HG02610 (cell line): ENCODE measurements around the gene SMAD5.
A peak's percentile ranks its signal among the peaks of the same experiment; 100 is the strongest.

Source experiments
- ATAC-seq: cut with Tn5 transposase; IDR thresholded peaks from one replicate; pipeline ENCODE4 v1.9.1; 2021; ENCODE audit warnings: mild to moderate bottlenecking, moderate library complexity; ENCODE audit not compliant: unreplicated experiment

Gene SMAD5

DNA sequence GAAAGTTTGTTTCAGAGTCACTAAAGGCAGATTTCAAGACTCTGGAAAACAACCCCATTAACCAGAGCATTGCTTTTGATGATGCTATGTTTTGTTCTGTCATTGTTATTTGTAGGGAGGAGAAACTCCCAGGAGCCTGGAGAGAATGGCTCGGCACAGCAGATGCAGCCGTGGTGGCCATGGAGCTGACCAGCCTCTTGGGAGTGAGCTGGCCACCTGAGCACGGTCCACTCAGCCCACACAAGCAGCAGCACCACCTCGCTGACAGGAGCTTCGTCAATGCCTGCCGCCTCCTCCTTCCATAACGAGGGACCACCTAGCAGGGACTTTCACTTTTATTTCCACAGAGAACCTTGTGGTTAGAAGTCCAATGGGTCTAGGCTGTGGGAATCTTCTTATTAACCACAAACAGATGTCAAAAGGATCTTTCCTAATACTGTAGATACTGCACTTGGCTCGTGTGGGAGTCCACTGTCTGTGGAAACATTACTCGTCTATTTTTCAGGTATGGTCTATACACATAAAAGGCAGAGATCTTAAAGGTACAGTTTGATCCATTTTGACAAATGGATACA lies 81.4 kb downstream of the SMAD5 start:
- no peak for ATAC-seq

DNA sequence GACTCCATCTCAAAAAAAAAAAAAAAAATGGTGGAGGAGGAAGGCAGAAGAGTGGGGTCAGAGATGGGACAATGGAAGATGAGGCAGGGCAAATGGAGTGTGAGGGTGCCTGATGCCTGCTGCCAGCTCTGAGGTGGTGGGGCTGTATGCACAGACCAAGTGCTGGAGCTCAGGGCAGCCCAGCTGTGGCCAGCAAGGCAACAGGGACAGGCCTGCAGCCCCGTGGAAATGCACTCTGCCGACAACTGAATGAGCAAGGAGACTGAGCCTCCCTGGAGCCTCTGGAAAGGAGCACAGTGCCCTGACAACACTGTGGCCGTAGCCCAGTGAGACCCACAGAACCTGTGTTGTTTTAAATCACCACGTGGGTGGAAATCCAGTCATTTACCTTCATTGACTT lies 83.2 kb downstream of the SMAD5 start:
- no peak for ATAC-seq

- ATAC-seq = no peak
These were observed 83.6 kb downstream of the SMAD5 start for GRCh38 chr5:136216230-136216629.

DNA sequence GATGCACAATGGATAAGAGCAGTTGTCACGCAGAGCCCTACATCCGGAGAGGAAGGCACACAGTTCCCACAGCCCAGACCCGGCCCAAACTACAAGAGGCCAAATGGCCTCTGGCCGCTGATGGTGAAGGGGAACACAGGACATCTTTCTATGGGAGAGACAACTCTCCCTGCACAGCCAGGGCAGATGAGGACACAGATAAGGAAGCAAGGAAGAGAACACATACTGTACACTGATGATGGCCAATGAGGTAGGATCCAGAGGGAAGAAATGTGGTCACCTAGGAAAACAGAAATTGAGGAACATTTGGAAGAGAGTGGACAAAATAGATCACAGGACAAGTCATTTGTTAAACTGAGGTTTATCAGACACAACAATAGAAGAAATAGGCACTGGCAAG lies 88.7 kb downstream of the SMAD5 start:
- no peak for ATAC-seq

DNA sequence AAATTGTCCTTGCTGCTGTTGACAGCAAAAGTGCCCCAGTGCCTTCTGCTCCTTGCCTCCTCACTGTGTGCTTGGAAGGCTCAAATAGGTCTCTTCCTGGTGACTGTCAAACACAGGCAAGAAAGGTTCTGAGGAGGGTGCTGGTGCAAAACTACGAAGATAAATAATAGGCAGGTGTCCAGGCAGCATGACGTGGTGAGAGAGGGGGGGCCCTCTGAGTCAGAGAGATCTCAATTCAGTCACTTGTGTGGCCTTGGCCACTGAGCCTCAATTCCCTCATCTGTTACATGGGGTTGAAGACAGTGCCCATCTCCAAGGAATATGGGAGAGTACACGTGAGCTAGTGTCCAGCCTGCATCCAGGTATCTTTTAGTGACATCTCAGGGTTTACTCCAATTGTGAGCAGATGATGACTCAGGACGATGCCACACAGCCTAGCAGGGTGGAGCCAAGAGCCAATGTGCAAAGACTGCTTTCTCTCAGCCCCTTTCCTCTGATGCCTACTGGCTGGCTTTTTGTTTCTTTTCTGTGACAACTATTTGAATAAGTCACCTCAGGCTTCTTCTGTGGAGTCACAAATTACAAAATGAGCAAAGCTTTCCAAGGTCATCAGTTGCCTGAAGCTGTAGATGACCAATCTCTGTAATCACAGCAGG lies 90.1 kb downstream of the SMAD5 start:
- ATAC-seq = no peak

DNA sequence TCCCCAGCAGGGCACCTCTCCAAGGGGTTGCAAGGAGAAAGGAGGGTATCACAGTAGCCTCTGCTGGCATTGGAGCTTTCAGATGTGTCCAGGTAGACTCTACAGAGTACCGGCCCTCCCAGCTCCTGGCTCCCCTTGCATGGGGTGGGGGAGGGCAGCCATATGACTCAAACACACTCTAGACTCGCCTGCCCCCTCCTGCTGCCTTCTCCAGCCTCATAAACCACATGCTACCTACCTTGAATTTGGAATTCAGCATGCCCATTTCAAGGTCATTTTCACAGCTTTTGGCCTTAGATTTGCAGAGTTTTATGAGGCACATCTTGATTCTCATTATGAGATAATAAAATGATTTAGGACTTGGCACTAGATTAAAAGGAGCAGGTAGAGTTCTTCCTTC lies 93.2 kb downstream of the SMAD5 start:
- ATAC-seq = no peak

DNA sequence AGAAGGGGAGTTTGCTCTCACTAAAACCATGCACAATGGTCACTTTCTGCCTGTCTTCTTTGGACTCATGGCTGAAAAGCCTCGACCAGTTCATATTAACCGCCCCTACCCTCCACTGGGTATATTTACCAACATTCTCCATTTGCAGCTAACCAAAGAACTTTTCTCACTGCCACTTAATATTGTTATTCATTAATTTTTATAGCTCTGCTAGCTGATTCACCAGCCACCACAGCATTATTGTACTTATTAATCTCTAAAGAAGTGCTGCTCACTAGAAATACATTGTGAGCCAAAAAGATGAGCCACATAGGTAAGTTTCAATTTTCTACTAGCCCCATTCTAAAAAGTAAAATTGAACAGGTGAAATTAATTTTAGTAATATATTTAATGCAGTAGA lies 93.8 kb downstream of the SMAD5 start:
- ATAC-seq = no peak

- no peak for ATAC-seq
These were observed 95.6 kb downstream of the SMAD5 start for GRCh38 chr5:136228136-136228757.

DNA sequence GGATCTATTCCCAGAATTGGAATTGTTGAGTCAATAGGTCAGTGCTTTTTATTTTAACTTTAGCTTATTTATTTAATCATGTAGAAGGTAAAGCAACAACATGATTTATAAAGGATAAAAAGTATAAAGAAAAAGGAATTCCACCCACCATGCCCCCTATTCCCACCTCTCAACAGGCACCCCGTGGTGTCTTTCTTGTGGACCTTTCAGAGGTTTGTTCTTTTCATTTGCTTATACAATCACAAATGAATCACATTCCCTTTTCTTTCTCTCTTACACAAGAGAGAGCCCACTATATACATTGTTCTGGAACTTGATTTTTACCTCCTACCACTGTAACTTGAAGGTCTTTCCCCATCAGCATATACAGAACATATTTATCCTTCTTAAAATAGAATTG lies 97.5 kb downstream of the SMAD5 start:
- ATAC-seq = no peak

DNA sequence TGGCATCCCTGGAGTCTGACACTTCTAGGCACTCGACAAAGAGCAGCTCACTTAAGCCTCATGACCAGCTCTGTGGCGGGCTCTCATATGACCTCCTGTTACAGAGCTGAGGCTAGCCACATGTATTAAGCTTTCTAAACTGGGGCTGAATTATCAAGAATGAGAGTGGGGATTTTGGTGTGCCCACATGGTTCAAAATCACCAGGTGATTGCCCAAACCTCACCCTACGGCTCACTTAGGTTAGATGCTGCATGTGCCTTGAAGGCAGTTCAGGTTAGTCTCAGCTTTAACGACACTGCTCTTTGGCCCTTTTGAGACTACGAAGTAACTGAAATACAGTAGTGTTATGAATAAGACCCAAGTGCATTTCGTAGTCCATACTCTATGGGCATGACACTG lies 99.7 kb downstream of the SMAD5 start:
- peak; percentile 87 for ATAC-seq
